HepG2 (cell line): ENCODE results near the gene CYP2A6. TPM values are rescaled to one million over a fixed set of nuclear protein-coding genes. Genes with fewer than 3 reads are reported as not detected.

Experiments
- ELF4 ChIP-seq: sonication (generic); formaldehyde crosslinking; IDR thresholded peaks from 2 replicates; pipeline ENCODE4 v1.5.0; 2020; ENCODE audit warnings: missing genetic modification reagents, mild to moderate bottlenecking, moderate library complexity, borderline replicate concordance
- HDAC6 ChIP-seq: fragments of 200-600 bp; sonication (generic); IDR thresholded peaks from 2 replicates; pipeline ENCODE4 v1.7.0; 2017; ENCODE audit warnings: mild to moderate bottlenecking, antibody characterized with exemption, low read length, low read depth
- KAT2B ChIP-seq: fragments of 150-350 bp; IDR thresholded peaks from 2 replicates; pipeline ENCODE4 v1.6.1; 2014; ENCODE audit warnings: low read depth, low read length, borderline replicate concordance
- NFKB2 ChIP-seq: sonication (generic); formaldehyde crosslinking; IDR thresholded peaks from 2 replicates; pipeline ENCODE4 v1.4.0; 2020; ENCODE audit warnings: missing genetic modification reagents, borderline replicate concordance
- NPAS2 ChIP-seq: sonication (generic); formaldehyde crosslinking; IDR thresholded peaks from 2 replicates; pipeline ENCODE4 v1.8.0; 2022; ENCODE audit warnings: mild to moderate bottlenecking, missing genetic modification reagents, borderline replicate concordance
- NR1H2 ChIP-seq: sonication (generic); formaldehyde crosslinking; IDR thresholded peaks from 2 replicates; pipeline ENCODE4 v1.8.1; 2022; ENCODE audit warnings: low read depth, missing genetic modification reagents, borderline replicate concordance
- PRMT3 ChIP-seq: sonication (generic); formaldehyde crosslinking; IDR thresholded peaks from 2 replicates; pipeline ENCODE4 v1.8.1; 2022; ENCODE audit warnings: low read depth, mild to moderate bottlenecking, moderate library complexity, missing genetic modification reagents, borderline replicate concordance
- RAD51 ChIP-seq: fragments of 450-650 bp; IDR thresholded peaks from 2 replicates; pipeline ENCODE4 v1.6.1; 2016; ENCODE audit warnings: borderline replicate concordance
- SCMH1 ChIP-seq: sonication (generic); formaldehyde crosslinking; IDR thresholded peaks from 2 replicates; pipeline ENCODE4 v1.9.0; 2021; ENCODE audit warnings: missing genetic modification reagents, mild to moderate bottlenecking, borderline replicate concordance
- SNAPC2 ChIP-seq: sonication (generic); formaldehyde crosslinking; IDR thresholded peaks from 2 replicates; pipeline ENCODE4 v1.8.1; 2022; ENCODE audit warnings: mild to moderate bottlenecking, missing genetic modification reagents
- SRF ChIP-seq: IDR thresholded peaks from 2 replicates; pipeline ENCODE4 v1.6.1; 2011; ENCODE audit warnings: mild to moderate bottlenecking, low read depth, low read length, moderate library complexity
- TBX3 ChIP-seq: fragments of 450-650 bp; IDR thresholded peaks from 2 replicates; pipeline ENCODE4 v1.6.1; 2017; ENCODE audit warnings: antibody characterized with exemption, mild to moderate bottlenecking, inconsistent platforms, borderline replicate concordance
- ZC3H13 ChIP-seq: sonication (generic); formaldehyde crosslinking; IDR thresholded peaks from 2 replicates; pipeline ENCODE4 v1.8.1; 2023; ENCODE audit warnings: mild to moderate bottlenecking, missing genetic modification reagents, moderate library complexity
- ZNF3 ChIP-seq: IDR thresholded peaks from 2 replicates; pipeline ENCODE4 v1.7.0; 2017; ENCODE audit warnings: inconsistent platforms
- ZNF569 ChIP-seq: sonication (generic); formaldehyde crosslinking; IDR thresholded peaks from 2 replicates; pipeline ENCODE4 v1.5.0; 2020; ENCODE audit warnings: mild to moderate bottlenecking, missing genetic modification reagents, moderate library complexity, borderline replicate concordance
- polyA plus RNA-seq, 8 experiments: library from polyadenylated mRNA; depleted of rRNA in 3 of 8; stranded (reverse) in 7 of 8; unstranded in 1 of 8; fragments of >200 nt; fragmentation: Illumina TruSeq in 4 of 8; extraction: Trizol in 4 of 8; gene quantifications; 2 replicates each; pipeline versions ENCODE4 v1.2.1 to v1.2.3, GENCODE V29; 2011 to 2016; ENCODE audit warnings: low read depth in 4 of 8, missing spikeins in 1 of 8, mixed read lengths in 1 of 8; ENCODE audit not compliant: insufficient read depth in 1 of 8
- total RNA-seq, 5 experiments: library from RNA; depleted of rRNA; stranded (reverse); fragments of >200 nt; fragmentation: Illumina TruSeq; extraction: Trizol; gene quantifications; 2 replicates each; pipeline ENCODE4 v1.2.3, GENCODE V29; 2016; ENCODE audit warnings: low read depth in 1 of 5
- TF ChIP-seq, protein P1 (sequence below): sonication (generic); formaldehyde crosslinking; IDR thresholded peaks from 2 replicates; pipeline ENCODE4 v1.4.0; 2020; ENCODE audit warnings: missing genetic modification reagents
- TF ChIP-seq, protein P2 (sequence below): sonication (generic); formaldehyde crosslinking; conservative IDR thresholded peaks from 2 replicates; pipeline ENCODE4 v1.5.0; 2020; ENCODE audit warnings: missing genetic modification reagents
- TF ChIP-seq, protein P3 (sequence below): sonication (generic); formaldehyde crosslinking; IDR thresholded peaks from 2 replicates; pipeline ENCODE4 v1.4.0; 2020; ENCODE audit warnings: mild to moderate bottlenecking, low read depth, missing genetic modification reagents
- TF ChIP-seq, protein P4 (sequence below): IDR thresholded peaks from 2 replicates; pipeline ENCODE4 v1.6.1; 2012; ENCODE audit warnings: low read length, improper control_type of control experiment
- TF ChIP-seq, protein P5 (sequence below): IDR thresholded peaks from 2 replicates; pipeline ENCODE4 v1.6.1; 2016; ENCODE audit warnings: low read depth, control low read depth

The CYP2A6 gene
- total and polyA plus RNA-seq, 2 of the 13 experiments (the other 11 are each of a cell fraction or from before 2014, with no cell fraction given), result not detected

DNA sequence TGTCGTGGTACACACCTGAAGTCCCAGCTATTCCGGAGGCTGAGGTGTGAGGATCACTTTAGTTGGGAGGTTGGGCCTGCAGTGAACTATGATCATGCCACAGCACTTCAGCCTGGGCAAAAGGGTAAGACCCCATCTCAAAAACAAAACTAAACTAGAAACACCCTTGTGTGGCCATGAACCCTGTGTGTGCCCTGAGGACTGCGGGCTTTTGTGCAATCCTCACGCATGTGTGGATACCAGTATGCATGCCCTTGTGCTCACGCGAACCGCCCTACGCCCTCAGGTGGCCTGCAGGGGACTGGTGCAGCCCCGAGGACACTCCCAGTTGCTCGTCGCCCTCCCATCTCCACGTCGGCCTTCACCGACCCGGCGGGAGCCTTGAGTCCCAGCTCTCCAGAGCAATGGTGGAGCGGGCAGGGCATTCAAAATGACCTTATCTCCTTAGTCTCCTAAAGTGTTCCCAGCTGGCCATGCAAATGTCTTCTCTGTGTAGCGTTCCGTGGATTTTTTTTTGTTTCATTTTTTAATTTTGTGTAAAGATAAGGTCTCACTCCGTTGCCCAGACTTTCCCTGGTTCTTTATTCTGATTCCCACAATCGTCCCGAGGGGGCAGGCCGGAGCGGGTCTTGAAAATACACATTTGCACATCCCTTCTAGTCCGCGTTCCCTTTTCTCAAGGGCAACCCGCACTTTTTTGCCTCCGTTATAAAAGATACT is 52.1 kb downstream of the CYP2A6 start (continued):
- TF ChIP-seq, protein P1, sequence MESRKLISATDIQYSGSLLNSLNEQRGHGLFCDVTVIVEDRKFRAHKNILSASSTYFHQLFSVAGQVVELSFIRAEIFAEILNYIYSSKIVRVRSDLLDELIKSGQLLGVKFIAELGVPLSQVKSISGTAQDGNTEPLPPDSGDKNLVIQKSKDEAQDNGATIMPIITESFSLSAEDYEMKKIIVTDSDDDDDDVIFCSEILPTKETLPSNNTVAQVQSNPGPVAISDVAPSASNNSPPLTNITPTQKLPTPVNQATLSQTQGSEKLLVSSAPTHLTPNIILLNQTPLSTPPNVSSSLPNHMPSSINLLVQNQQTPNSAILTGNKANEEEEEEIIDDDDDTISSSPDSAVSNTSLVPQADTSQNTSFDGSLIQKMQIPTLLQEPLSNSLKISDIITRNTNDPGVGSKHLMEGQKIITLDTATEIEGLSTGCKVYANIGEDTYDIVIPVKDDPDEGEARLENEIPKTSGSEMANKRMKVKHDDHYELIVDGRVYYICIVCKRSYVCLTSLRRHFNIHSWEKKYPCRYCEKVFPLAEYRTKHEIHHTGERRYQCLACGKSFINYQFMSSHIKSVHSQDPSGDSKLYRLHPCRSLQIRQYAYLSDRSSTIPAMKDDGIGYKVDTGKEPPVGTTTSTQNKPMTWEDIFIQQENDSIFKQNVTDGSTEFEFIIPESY, result 0 out of 2 replicates have a peak, but pooled peaks have one; percentile 38
- TF ChIP-seq TBX3 (no peak), PRMT3 (CRISPR knock-in tag) (no peak; the same call in 1 of the 2 replicates), ZNF569 (no peak), SRF (no peak), SCMH1 (no peak), RAD51 (no peak), SNAPC2 (CRISPR knock-in tag) (no peak), NFKB2 (peak; percentile 77; the same call in 1 of the 2 replicates), NR1H2 (CRISPR knock-in tag) (no peak), KAT2B (no peak), ZC3H13 (no peak), ELF4 (CRISPR knock-in tag) (no peak), HDAC6 (no peak), ZNF3 (CRISPR knock-in tag) (peak; percentile 68), NPAS2 (CRISPR knock-in tag) (no peak)
- TF ChIP-seq, protein P2, sequence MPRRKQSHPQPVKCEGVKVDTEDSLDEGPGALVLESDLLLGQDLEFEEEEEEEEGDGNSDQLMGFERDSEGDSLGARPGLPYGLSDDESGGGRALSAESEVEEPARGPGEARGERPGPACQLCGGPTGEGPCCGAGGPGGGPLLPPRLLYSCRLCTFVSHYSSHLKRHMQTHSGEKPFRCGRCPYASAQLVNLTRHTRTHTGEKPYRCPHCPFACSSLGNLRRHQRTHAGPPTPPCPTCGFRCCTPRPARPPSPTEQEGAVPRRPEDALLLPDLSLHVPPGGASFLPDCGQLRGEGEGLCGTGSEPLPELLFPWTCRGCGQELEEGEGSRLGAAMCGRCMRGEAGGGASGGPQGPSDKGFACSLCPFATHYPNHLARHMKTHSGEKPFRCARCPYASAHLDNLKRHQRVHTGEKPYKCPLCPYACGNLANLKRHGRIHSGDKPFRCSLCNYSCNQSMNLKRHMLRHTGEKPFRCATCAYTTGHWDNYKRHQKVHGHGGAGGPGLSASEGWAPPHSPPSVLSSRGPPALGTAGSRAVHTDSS, result peak; percentile 35; the same call in 1 of the 2 replicates
- TF ChIP-seq, protein P3, sequence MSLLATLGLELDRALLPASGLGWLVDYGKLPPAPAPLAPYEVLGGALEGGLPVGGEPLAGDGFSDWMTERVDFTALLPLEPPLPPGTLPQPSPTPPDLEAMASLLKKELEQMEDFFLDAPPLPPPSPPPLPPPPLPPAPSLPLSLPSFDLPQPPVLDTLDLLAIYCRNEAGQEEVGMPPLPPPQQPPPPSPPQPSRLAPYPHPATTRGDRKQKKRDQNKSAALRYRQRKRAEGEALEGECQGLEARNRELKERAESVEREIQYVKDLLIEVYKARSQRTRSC (CRISPR knock-in tag), result 0 out of 2 replicates have a peak, but pooled peaks have one; percentile 60
- TF ChIP-seq, protein P4, sequence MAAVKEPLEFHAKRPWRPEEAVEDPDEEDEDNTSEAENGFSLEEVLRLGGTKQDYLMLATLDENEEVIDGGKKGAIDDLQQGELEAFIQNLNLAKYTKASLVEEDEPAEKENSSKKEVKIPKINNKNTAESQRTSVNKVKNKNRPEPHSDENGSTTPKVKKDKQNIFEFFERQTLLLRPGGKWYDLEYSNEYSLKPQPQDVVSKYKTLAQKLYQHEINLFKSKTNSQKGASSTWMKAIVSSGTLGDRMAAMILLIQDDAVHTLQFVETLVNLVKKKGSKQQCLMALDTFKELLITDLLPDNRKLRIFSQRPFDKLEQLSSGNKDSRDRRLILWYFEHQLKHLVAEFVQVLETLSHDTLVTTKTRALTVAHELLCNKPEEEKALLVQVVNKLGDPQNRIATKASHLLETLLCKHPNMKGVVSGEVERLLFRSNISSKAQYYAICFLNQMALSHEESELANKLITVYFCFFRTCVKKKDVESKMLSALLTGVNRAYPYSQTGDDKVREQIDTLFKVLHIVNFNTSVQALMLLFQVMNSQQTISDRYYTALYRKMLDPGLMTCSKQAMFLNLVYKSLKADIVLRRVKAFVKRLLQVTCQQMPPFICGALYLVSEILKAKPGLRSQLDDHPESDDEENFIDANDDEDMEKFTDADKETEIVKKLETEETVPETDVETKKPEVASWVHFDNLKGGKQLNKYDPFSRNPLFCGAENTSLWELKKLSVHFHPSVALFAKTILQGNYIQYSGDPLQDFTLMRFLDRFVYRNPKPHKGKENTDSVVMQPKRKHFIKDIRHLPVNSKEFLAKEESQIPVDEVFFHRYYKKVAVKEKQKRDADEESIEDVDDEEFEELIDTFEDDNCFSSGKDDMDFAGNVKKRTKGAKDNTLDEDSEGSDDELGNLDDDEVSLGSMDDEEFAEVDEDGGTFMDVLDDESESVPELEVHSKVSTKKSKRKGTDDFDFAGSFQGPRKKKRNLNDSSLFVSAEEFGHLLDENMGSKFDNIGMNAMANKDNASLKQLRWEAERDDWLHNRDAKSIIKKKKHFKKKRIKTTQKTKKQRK, result no peak
- TF ChIP-seq, protein P5, sequence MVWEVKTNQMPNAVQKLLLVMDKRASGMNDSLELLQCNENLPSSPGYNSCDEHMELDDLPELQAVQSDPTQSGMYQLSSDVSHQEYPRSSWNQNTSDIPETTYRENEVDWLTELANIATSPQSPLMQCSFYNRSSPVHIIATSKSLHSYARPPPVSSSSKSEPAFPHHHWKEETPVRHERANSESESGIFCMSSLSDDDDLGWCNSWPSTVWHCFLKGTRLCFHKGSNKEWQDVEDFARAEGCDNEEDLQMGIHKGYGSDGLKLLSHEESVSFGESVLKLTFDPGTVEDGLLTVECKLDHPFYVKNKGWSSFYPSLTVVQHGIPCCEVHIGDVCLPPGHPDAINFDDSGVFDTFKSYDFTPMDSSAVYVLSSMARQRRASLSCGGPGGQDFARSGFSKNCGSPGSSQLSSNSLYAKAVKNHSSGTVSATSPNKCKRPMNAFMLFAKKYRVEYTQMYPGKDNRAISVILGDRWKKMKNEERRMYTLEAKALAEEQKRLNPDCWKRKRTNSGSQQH (CRISPR knock-in tag), result no peak
